ENCODE measurements around the gene DGKI.
A peak's percentile ranks its signal among the peaks of the same experiment; 100 is the strongest.

DGKI gene

GRCh38 chr7:137846827-137847567 lies at the start of gene DGKI:
Gene DGKI (minus strand): TSS chr7:137846974.
- DNase-seq = no peak

- DNase-seq = no peak
Measured at GRCh38 chr7:137895301-137896221, 48.8 kb upstream of the DGKI start.

GRCh38 chr7:137893143-137893742 lies 46.5 kb upstream of the DGKI start:
- DNase-seq = no peak

GRCh38 chr7:137891016-137891655 lies 44.4 kb upstream of the DGKI start:
- DNase-seq = no peak

GRCh38 chr7:137890449-137890921 lies 43.7 kb upstream of the DGKI start:
- DNase-seq = no peak

- DNase-seq = no peak
Measured at GRCh38 chr7:137888241-137888640, 41.5 kb upstream of the DGKI start.

- DNase-seq = no peak
Measured at GRCh38 chr7:137886746-137887145, 40.0 kb upstream of the DGKI start.

GRCh38 chr7:137886281-137886680 lies 39.5 kb upstream of the DGKI start:
- DNase-seq = no peak

- DNase-seq = no peak
Measured at GRCh38 chr7:137885678-137886077, 38.9 kb upstream of the DGKI start.

- DNase-seq = no peak
Measured at GRCh38 chr7:137882806-137883205, 36.0 kb upstream of the DGKI start.

GRCh38 chr7:137882261-137882668 lies 35.5 kb upstream of the DGKI start:
- DNase-seq = peak; percentile 10

GRCh38 chr7:137881607-137882260 lies 35.0 kb upstream of the DGKI start:
- DNase-seq = no peak

- DNase-seq = no peak
Measured at GRCh38 chr7:137880432-137880831, 33.7 kb upstream of the DGKI start.

- no peak for DNase-seq
Measured at GRCh38 chr7:137879357-137880158, 32.8 kb upstream of the DGKI start.

- peak; percentile 64 for DNase-seq
Measured at GRCh38 chr7:137878333-137878961, 31.7 kb upstream of the DGKI start.

GRCh38 chr7:137877027-137877675 lies 30.4 kb upstream of the DGKI start:
- no peak for DNase-seq

GRCh38 chr7:137875746-137876145 lies 29.0 kb upstream of the DGKI start:
- DNase-seq = no peak

- no peak for DNase-seq
Measured at GRCh38 chr7:137873979-137874777, 27.4 kb upstream of the DGKI start.

GRCh38 chr7:137873524-137873923 lies 26.8 kb upstream of the DGKI start:
- DNase-seq = no peak

Data from hematopoietic multipotent progenitor cell treated with erythropoietin and hydrocortisone succinate and interleukin-3 and kit ligand, for 8 days (in vitro differentiated cells).